Measurements from ENCODE around the gene LENG1.

- TF ChIP-seq EZH2 (IDR thresholded peaks at IDR 0.05): no peak
- TF ChIP-seq FOXP2 (optimal IDR thresholded peaks at IDR 0.05; ENCODE audit: control extremely low read depth, extremely low read length, insufficient read depth): no peak
- no peak for TF ChIP-seq POLR2AphosphoS5 (IDR thresholded peaks at IDR 0.05; ENCODE audit: borderline replicate concordance, low read depth, low read length)
These were observed 51.0 kb downstream of the LENG1 start for GRCh38 chr19:54108496-54108895.

Data from SK-N-MC (cell line).